Measurements from ENCODE around the gene PGR.

PGR gene

GRCh38 chr11:101008961-101009689 is 120.5 kb downstream of the PGR start:
- no peak for DNase-seq (ENCODE audit: low read depth)

GRCh38 chr11:101003468-101003867 is 126.1 kb downstream of the PGR start:
- DNase-seq (ENCODE audit: low read depth) = no peak

- no peak for DNase-seq (ENCODE audit: low read depth)
Measured at GRCh38 chr11:100999756-101000155, 129.9 kb downstream of the PGR start.

GRCh38 chr11:100994966-100995365 is 134.6 kb downstream of the PGR start:
- DNase-seq (ENCODE audit: low read depth) = no peak

GRCh38 chr11:100991541-100991940 is 138.1 kb downstream of the PGR start:
- DNase-seq (ENCODE audit: low read depth) = no peak

GRCh38 chr11:100990931-100991330 is 138.7 kb downstream of the PGR start:
- DNase-seq (ENCODE audit: low read depth) = no peak

- no peak for DNase-seq (ENCODE audit: low read depth)
Measured at GRCh38 chr11:100984668-100985067, 144.9 kb downstream of the PGR start.

GRCh38 chr11:100981196-100981824 is 148.3 kb downstream of the PGR start:
- DNase-seq (ENCODE audit: low read depth) = no peak

GRCh38 chr11:100980156-100980555 is 149.5 kb downstream of the PGR start:
- no peak for DNase-seq (ENCODE audit: low read depth)
